Stimulated activated memory B cell treated with anti-CD40 and anti-IgM and Interleukin-4, amounts not matched to agents 10 μg/mL and 1 μg/mL and 100 μg/mL, for 72 hours (primary cell): ENCODE data around the gene SVBP.

Experiments
- ATAC-seq: fragments of 150-1000 bp; cut with Tn5 transposase; 2 replicates; pipeline ENCODE4 v1.10.0; 2021
- H3K27ac Mint-ChIP-seq: one replicate; pipeline ENCODE4 v1.8.0; 2022; ENCODE audit warnings: mild to moderate bottlenecking, mixed read lengths
- H3K27me3 Mint-ChIP-seq: one replicate; pipeline ENCODE4 v1.8.0; 2022; ENCODE audit warnings: mixed read lengths
- H3K36me3 Mint-ChIP-seq: one replicate; pipeline ENCODE4 v1.8.0; 2022; ENCODE audit warnings: mixed read lengths
- H3K4me1 Mint-ChIP-seq: one replicate; pipeline ENCODE4 v1.8.0; 2022; ENCODE audit warnings: mixed read lengths
- H3K4me3 Mint-ChIP-seq: one replicate; pipeline ENCODE4 v1.8.0; 2022; ENCODE audit warnings: mild to moderate bottlenecking, moderate library complexity, mixed read lengths
- H3K9me3 Mint-ChIP-seq: one replicate; pipeline ENCODE4 v1.8.0; 2022; ENCODE audit warnings: mixed read lengths

Gene SVBP

GRCh38 chr1:42847111-42847595, 30.0 kb upstream of the SVBP start:
- Mint-ChIP-seq H3K4me3 (peak overlapping the region; percentile 86), H3K27ac (peak overlapping the region; percentile 65), H3K36me3 (peaks cover 31% of the 10 kb centered on the region), H3K9me3 (peaks cover 3% of the 10 kb centered on the region), H3K4me1 (peaks cover 20% of the 10 kb centered on the region), H3K27me3 (no peaks in the 10 kb centered on the region)
- no peak for ATAC-seq

- peaks cover 30% of the 10 kb centered on the region for H3K36me3 Mint-ChIP-seq
- peaks cover 19% of the 10 kb centered on the region for H3K4me1 Mint-ChIP-seq
- peak within 1 kb of the TSS; percentile 65 for H3K27ac Mint-ChIP-seq
- no peaks in the 10 kb centered on the region for H3K27me3 Mint-ChIP-seq
- H3K9me3 Mint-ChIP-seq, result peaks cover 3% of the 10 kb centered on the region
- ATAC-seq, result peak; percentile 98
- H3K4me3 Mint-ChIP-seq, result peak within 1 kb of the TSS; percentile 86
Measured at GRCh38 chr1:42846257-42847110, 29.3 kb upstream of the SVBP start, which contains the start of gene ZNF691. TSS of gene ZNF691 (plus strand) at chr1:42846613. CDS start at chr1:42849659, 3,046 bp downstream.

GRCh38 chr1:42845866-42846256, 28.7 kb upstream of the SVBP start:
- peak; percentile 38 for ATAC-seq
- H3K36me3 Mint-ChIP-seq, result peaks cover 26% of the 10 kb centered on the region
- no peaks in the 10 kb centered on the region for H3K27me3 Mint-ChIP-seq

GRCh38 chr1:42845193-42845592, 28.0 kb upstream of the SVBP start:
- H3K4me1 Mint-ChIP-seq, result peaks cover 19% of the 10 kb centered on the region
- no peak for ATAC-seq

More at GRCh38 chr1:42845866-42846256, 28.7 kb upstream of the SVBP start:
- Mint-ChIP-seq H3K9me3 (peaks cover 3% of the 10 kb centered on the region), H3K4me3 (peak overlapping the region; percentile 86), H3K27ac (peak overlapping the region; percentile 65), H3K4me1 (peaks cover 19% of the 10 kb centered on the region)

GRCh38 chr1:42844592-42845140, 27.5 kb upstream of the SVBP start:
- no peaks in the 10 kb centered on the region for H3K27me3 Mint-ChIP-seq
- peaks cover 22% of the 10 kb centered on the region for H3K36me3 Mint-ChIP-seq
- no peak overlapping the region for H3K27ac Mint-ChIP-seq
- ATAC-seq, result no peak
- no peaks in the 10 kb centered on the region for H3K9me3 Mint-ChIP-seq
- peaks cover 19% of the 10 kb centered on the region for H3K4me1 Mint-ChIP-seq
- no peak overlapping the region for H3K4me3 Mint-ChIP-seq

More at GRCh38 chr1:42845193-42845592, 28.0 kb upstream of the SVBP start:
- H3K27me3 Mint-ChIP-seq, result no peaks in the 10 kb centered on the region
- peaks cover 27% of the 10 kb centered on the region for H3K36me3 Mint-ChIP-seq
- no peak overlapping the region for H3K4me3 Mint-ChIP-seq
- peaks cover 3% of the 10 kb centered on the region for H3K9me3 Mint-ChIP-seq
- no peak overlapping the region for H3K27ac Mint-ChIP-seq

GRCh38 chr1:42841440-42842147, 24.4 kb upstream of the SVBP start:
- Mint-ChIP-seq H3K4me3 (no peak overlapping the region), H3K9me3 (no peaks in the 10 kb centered on the region), H3K27ac (no peak overlapping the region), H3K27me3 (no peaks in the 10 kb centered on the region), H3K36me3 (peaks cover 19% of the 10 kb centered on the region), H3K4me1 (peaks cover 14% of the 10 kb centered on the region)
- no peak for ATAC-seq

GRCh38 chr1:42841010-42841409, 23.8 kb upstream of the SVBP start:
- no peak for ATAC-seq
- Mint-ChIP-seq H3K9me3 (no peaks in the 10 kb centered on the region), H3K27me3 (no peaks in the 10 kb centered on the region), H3K27ac (no peak overlapping the region), H3K4me3 (no peak overlapping the region), H3K4me1 (peaks cover 14% of the 10 kb centered on the region), H3K36me3 (peaks cover 19% of the 10 kb centered on the region)

- Mint-ChIP-seq H3K4me1 (peaks cover 20% of the 10 kb centered on the region), H3K4me3 (no peak overlapping the region), H3K27me3 (no peaks in the 10 kb centered on the region), H3K36me3 (peaks cover 17% of the 10 kb centered on the region), H3K9me3 (no peaks in the 10 kb centered on the region), H3K27ac (peak overlapping the region; percentile 20)
- peak; percentile 70 for ATAC-seq
Measured at GRCh38 chr1:42838482-42839190, 21.4 kb upstream of the SVBP start.

- no peak for ATAC-seq
- H3K9me3 Mint-ChIP-seq, result no peaks in the 10 kb centered on the region
- H3K4me3 Mint-ChIP-seq, result no peak overlapping the region
- peaks cover 20% of the 10 kb centered on the region for H3K4me1 Mint-ChIP-seq
- H3K27me3 Mint-ChIP-seq, result no peaks in the 10 kb centered on the region
- peak overlapping the region; percentile 20 for H3K27ac Mint-ChIP-seq
- H3K36me3 Mint-ChIP-seq, result peaks cover 8% of the 10 kb centered on the region
Measured at GRCh38 chr1:42837709-42838108, 20.5 kb upstream of the SVBP start.

- Mint-ChIP-seq H3K4me1 (peaks cover 20% of the 10 kb centered on the region), H3K9me3 (no peaks in the 10 kb centered on the region), H3K36me3 (peaks cover 7% of the 10 kb centered on the region), H3K4me3 (no peak overlapping the region), H3K27me3 (no peaks in the 10 kb centered on the region), H3K27ac (no peak overlapping the region)
- no peak for ATAC-seq
Measured at GRCh38 chr1:42835422-42835821, 18.2 kb upstream of the SVBP start.

- Mint-ChIP-seq H3K27ac (no peak overlapping the region), H3K36me3 (peaks cover 12% of the 10 kb centered on the region), H3K27me3 (no peaks in the 10 kb centered on the region), H3K4me1 (peaks cover 20% of the 10 kb centered on the region), H3K4me3 (no peak overlapping the region), H3K9me3 (no peaks in the 10 kb centered on the region)
- ATAC-seq, result no peak
Measured at GRCh38 chr1:42834803-42835202, 17.6 kb upstream of the SVBP start.

GRCh38 chr1:42833981-42834380, 16.8 kb upstream of the SVBP start:
- H3K4me3 Mint-ChIP-seq, result no peak overlapping the region
- no peak overlapping the region for H3K27ac Mint-ChIP-seq
- H3K36me3 Mint-ChIP-seq, result peaks cover 12% of the 10 kb centered on the region
- H3K27me3 Mint-ChIP-seq, result no peaks in the 10 kb centered on the region
- H3K4me1 Mint-ChIP-seq, result peaks cover 20% of the 10 kb centered on the region
- no peak for ATAC-seq
- no peaks in the 10 kb centered on the region for H3K9me3 Mint-ChIP-seq

GRCh38 chr1:42832641-42833240, 15.5 kb upstream of the SVBP start:
- H3K27ac Mint-ChIP-seq, result no peak overlapping the region
- H3K4me1 Mint-ChIP-seq, result peaks cover 9% of the 10 kb centered on the region
- ATAC-seq, result no peak
- H3K27me3 Mint-ChIP-seq, result no peaks in the 10 kb centered on the region
- peaks cover 12% of the 10 kb centered on the region for H3K36me3 Mint-ChIP-seq
- no peak overlapping the region for H3K4me3 Mint-ChIP-seq
- H3K9me3 Mint-ChIP-seq, result no peaks in the 10 kb centered on the region

GRCh38 chr1:42831273-42831672, 14.1 kb upstream of the SVBP start:
- Mint-ChIP-seq H3K4me3 (no peak overlapping the region), H3K27ac (no peak overlapping the region), H3K4me1 (peaks cover 6% of the 10 kb centered on the region), H3K36me3 (peaks cover 12% of the 10 kb centered on the region), H3K9me3 (no peaks in the 10 kb centered on the region), H3K27me3 (no peaks in the 10 kb centered on the region)
- ATAC-seq, result no peak
